Type B pancreatic cell (in vitro differentiated cells): ENCODE measurements around the gene MRPS21. TPM values are rescaled to one million over a fixed set of nuclear protein-coding genes. Genes with fewer than 3 reads are reported as not detected.

Experiments used
- DNase-seq: peaks from one replicate; pipeline ENCODE4 v3.0.0; 2021; ENCODE audit warnings: mixed read lengths; ENCODE audit not compliant: unreplicated experiment; ENCODE audit errors: extremely low spot score
- H3K27ac Mint-ChIP-seq: 2 replicates; pipeline ENCODE4 v1.8.0; 2021; ENCODE audit warnings: mild to moderate bottlenecking, mixed read lengths
- H3K27me3 Mint-ChIP-seq: 2 replicates; pipeline ENCODE4 v1.8.0; 2021; ENCODE audit warnings: mixed read lengths
- H3K36me3 Mint-ChIP-seq: 2 replicates; pipeline ENCODE4 v1.8.0; 2021; ENCODE audit warnings: mixed read lengths
- H3K4me1 Mint-ChIP-seq: one replicate; pipeline ENCODE4 v1.8.0; 2021; ENCODE audit warnings: mixed read lengths; ENCODE audit not compliant: unreplicated experiment
- H3K4me3 Mint-ChIP-seq: 2 replicates; pipeline ENCODE4 v1.8.0; 2021; ENCODE audit warnings: mild to moderate bottlenecking, mixed read lengths
- H3K9me3 Mint-ChIP-seq: 2 replicates; pipeline ENCODE4 v1.8.0; 2021; ENCODE audit warnings: mixed read lengths
- total RNA-seq: library from RNA; stranded (reverse); gene quantifications from 2 replicates; pipeline ENCODE4 v1.2.1, GENCODE V29; 2021; ENCODE audit warnings: low replicate concordance
- TF ChIP-seq, protein P1 (sequence below): fragments of 200-600 bp; sonication (generic); conservative IDR thresholded peaks from 2 replicates; pipeline ENCODE4 v1.5.0; 2021; ENCODE audit warnings: antibody characterized with exemption, mild to moderate bottlenecking

Gene MRPS21
- total RNA-seq, 1 donor from 2014 or later, result 81.7 TPM

GRCh38 chr1:150259217-150259616, 34.4 kb upstream of the MRPS21 start:
- Mint-ChIP-seq H3K4me1 (peaks cover 45% of the 10 kb centered on the region), H3K4me3 (peak overlapping the region; percentile 86)

GRCh38 chr1:150259758-150260669, 33.6 kb upstream of the MRPS21 start:
- Mint-ChIP-seq H3K27me3 (peaks cover 10% of the 10 kb centered on the region), H3K9me3 (no peaks in the 10 kb centered on the region), H3K27ac (peak overlapping the region; percentile 63), H3K4me1 (peaks cover 45% of the 10 kb centered on the region), H3K4me3 (peak overlapping the region; percentile 86), H3K36me3 (peaks cover 5% of the 10 kb centered on the region)
- DNase-seq, result peak; percentile 76
- TF ChIP-seq, protein P1, sequence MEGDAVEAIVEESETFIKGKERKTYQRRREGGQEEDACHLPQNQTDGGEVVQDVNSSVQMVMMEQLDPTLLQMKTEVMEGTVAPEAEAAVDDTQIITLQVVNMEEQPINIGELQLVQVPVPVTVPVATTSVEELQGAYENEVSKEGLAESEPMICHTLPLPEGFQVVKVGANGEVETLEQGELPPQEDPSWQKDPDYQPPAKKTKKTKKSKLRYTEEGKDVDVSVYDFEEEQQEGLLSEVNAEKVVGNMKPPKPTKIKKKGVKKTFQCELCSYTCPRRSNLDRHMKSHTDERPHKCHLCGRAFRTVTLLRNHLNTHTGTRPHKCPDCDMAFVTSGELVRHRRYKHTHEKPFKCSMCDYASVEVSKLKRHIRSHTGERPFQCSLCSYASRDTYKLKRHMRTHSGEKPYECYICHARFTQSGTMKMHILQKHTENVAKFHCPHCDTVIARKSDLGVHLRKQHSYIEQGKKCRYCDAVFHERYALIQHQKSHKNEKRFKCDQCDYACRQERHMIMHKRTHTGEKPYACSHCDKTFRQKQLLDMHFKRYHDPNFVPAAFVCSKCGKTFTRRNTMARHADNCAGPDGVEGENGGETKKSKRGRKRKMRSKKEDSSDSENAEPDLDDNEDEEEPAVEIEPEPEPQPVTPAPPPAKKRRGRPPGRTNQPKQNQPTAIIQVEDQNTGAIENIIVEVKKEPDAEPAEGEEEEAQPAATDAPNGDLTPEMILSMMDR, result no peak

More at GRCh38 chr1:150259217-150259616, 34.4 kb upstream of the MRPS21 start:
- H3K27ac Mint-ChIP-seq, result peak overlapping the region; percentile 63
- H3K27me3 Mint-ChIP-seq, result peaks cover 10% of the 10 kb centered on the region
- TF ChIP-seq, protein P1, result no peak
- H3K9me3 Mint-ChIP-seq, result no peaks in the 10 kb centered on the region
- H3K36me3 Mint-ChIP-seq, result no peaks in the 10 kb centered on the region
- DNase-seq, result no peak

DNA sequence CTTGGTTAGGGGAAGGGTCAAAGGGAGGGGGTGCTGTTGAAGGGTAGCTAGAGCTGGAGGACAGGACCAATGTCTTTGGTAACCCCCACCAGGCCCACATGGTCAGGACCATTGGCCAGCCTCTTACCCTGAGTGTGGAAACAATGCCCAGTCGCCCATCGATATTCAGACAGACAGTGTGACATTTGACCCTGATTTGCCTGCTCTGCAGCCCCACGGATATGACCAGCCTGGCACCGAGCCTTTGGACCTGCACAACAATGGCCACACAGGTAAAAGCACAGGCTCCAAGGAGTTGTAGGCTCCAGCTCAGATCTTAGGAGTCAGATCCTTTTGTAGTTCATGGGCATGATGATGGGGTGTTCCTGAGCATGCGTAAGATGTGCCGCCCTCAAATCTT, 32.3 kb upstream of the MRPS21 start:
- peaks cover 10% of the 10 kb centered on the region for H3K27me3 Mint-ChIP-seq
- no peak for DNase-seq
- no peaks in the 10 kb centered on the region for H3K9me3 Mint-ChIP-seq
- peaks cover 34% of the 10 kb centered on the region for H3K4me1 Mint-ChIP-seq
- TF ChIP-seq, protein P1, result no peak
- H3K4me3 Mint-ChIP-seq, result no peak overlapping the region
- H3K27ac Mint-ChIP-seq, result no peak overlapping the region
- H3K36me3 Mint-ChIP-seq, result peaks cover 5% of the 10 kb centered on the region

- Mint-ChIP-seq H3K27ac (peak overlapping the region; percentile 69), H3K9me3 (no peaks in the 10 kb centered on the region), H3K36me3 (peaks cover 9% of the 10 kb centered on the region), H3K4me3 (no peak overlapping the region), H3K27me3 (peaks cover 6% of the 10 kb centered on the region), H3K4me1 (peaks cover 31% of the 10 kb centered on the region)
- TF ChIP-seq, protein P1, result no peak
- DNase-seq, result no peak
Measured at GRCh38 chr1:150262388-150263320, 31.0 kb upstream of the MRPS21 start.

GRCh38 chr1:150263549-150263948, 30.1 kb upstream of the MRPS21 start:
- no peaks in the 10 kb centered on the region for H3K9me3 Mint-ChIP-seq
- no peak overlapping the region for H3K27ac Mint-ChIP-seq
- no peak overlapping the region for H3K4me3 Mint-ChIP-seq
- DNase-seq, result no peak
- H3K27me3 Mint-ChIP-seq, result no peaks in the 10 kb centered on the region
- H3K36me3 Mint-ChIP-seq, result peaks cover 9% of the 10 kb centered on the region
- peaks cover 30% of the 10 kb centered on the region for H3K4me1 Mint-ChIP-seq
- TF ChIP-seq, protein P1, result no peak
